Kidney (tissue), 14 donors: Measurements from ENCODE around the gene DKKL1. TPM values are rescaled to one million over a fixed set of nuclear protein-coding genes. Genes with fewer than 3 reads are reported as not detected.

Experiments used
- DNase-seq, 5 donors: peaks; one replicate each; pipeline ENCODE4 v3.0.0-alpha.2; 2013 to 2020
- FAIRE-seq: peaks from 2 replicates; lab custom pipeline; 2012; peaks lifted over from hg19 to GRCh38; lab: Jason Lieb, UNC
- H3K27ac ChIP-seq, 2 donors: one replicate each; pipeline ENCODE4 v1.7.0; 2013; ENCODE audit warnings: low read depth in 2 of 2, low read length in 2 of 2, inconsistent platforms in 1 of 2
- H3K27me3 ChIP-seq: one replicate; pipeline ENCODE4 v1.7.1; 2013; ENCODE audit warnings: low read length, inconsistent platforms; ENCODE audit not compliant: control insufficient read depth, insufficient read depth
- H3K36me3 ChIP-seq, 3 donors: one replicate each; pipeline versions ENCODE4 v1.7.0 to v1.7.1; 2013; ENCODE audit warnings: low read length in 3 of 3, control low read depth in 1 of 3, inconsistent platforms in 1 of 3; ENCODE audit not compliant: insufficient read depth in 3 of 3, control insufficient read depth in 2 of 3
- H3K4me1 ChIP-seq, 3 donors: one replicate each; pipeline versions ENCODE4 v1.7.0 to v1.7.1; 2013; ENCODE audit warnings: low read length in 3 of 3, inconsistent platforms in 1 of 3, low read depth in 1 of 3; ENCODE audit not compliant: control insufficient read depth in 2 of 3, insufficient read depth in 2 of 3
- H3K4me3 ChIP-seq, 3 donors: one replicate each; pipeline versions ENCODE4 v1.7.0 to v1.8.1; 2013; ENCODE audit warnings: low read length in 3 of 3, control low read depth in 1 of 3, inconsistent platforms in 1 of 3
- H3K9ac ChIP-seq, 3 donors: one replicate each; pipeline versions ENCODE4 v1.7.0 to v1.7.1; 2013; ENCODE audit warnings: low read length in 3 of 3, control low read depth in 1 of 3, inconsistent platforms in 1 of 3
- H3K9me3 ChIP-seq, 3 donors: one replicate each; pipeline versions ENCODE4 v1.7.0 to v1.7.1; 2013; ENCODE audit warnings: low read length in 3 of 3, control low read depth in 1 of 3, inconsistent platforms in 1 of 3; ENCODE audit not compliant: control insufficient read depth in 2 of 3, insufficient read depth in 1 of 3
- CTCF ChIP-seq: IDR thresholded peaks from 3 replicates; pipeline ENCODE4 v1.5.1; 2012; ENCODE audit warnings: mild to moderate bottlenecking, moderate library complexity, borderline replicate concordance; ENCODE audit not compliant: insufficient read depth; ENCODE audit errors: extremely low read depth
- intact Hi-C: fragments of 100-400 bp; cut with DNase I; formaldehyde crosslinking; loops from one replicate; pipeline ENCODE4 v1.11.1; 2022
- polyA plus RNA-seq: library from polyadenylated mRNA; stranded (reverse); fragments of 350-450 nt; fragmentation: Illumina TruSeq; extraction: RNeasy Lipid Tissue Mini Kit (QIAGEN cat#74804); gene quantifications from one replicate; pipeline ENCODE4 v1.2.3, GENCODE V29; 2014; ENCODE audit warnings: low read depth, low replicate concordance; ENCODE audit not compliant: insufficient read depth
- total RNA-seq: library from RNA; stranded (reverse); fragmentation: NEBNext Ultra II Directional; extraction: Animal tissue kit (Norgen Biotek cat#: 25700); gene quantifications from one replicate; pipeline ENCODE4 v1.2.1, GENCODE V29; 2021
- donor health status: control.
- donor health status: control.
- donor health status: control.
- donor health status: control.
- donor health status: control.
- donor health status: DM: yes; HTN: yes; CAD: no.
- donor health status: Normal renal cell carcinoma (clear cell type).

Gene DKKL1
- total and polyA plus RNA-seq, 2 donors from 2014 or later: 0.57 to 0.95 TPM

DNA sequence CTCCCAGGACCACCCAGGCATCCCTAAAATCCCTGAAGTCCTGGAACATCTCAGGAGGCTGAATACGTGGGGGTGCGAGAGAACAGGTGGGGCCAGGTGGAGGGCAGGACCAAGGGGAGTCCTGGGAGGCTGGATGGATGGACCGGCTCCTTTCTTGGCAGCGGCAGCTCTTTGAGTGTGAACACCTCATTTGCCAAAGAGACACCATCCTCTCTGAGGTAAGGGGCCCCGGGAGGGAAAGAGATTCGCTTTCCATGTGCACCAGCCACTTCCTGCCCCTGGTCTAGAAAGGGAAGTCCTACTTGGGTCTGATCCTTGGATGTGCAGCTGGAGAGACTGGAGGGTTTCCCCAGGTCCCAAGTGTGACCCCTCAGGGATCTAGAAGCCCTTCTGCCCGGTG, 43.4 kb downstream of the DKKL1 start:
- H3K27ac ChIP-seq: no peak overlapping the region
- H3K4me3 ChIP-seq: no peak overlapping the region
- DNase-seq: no peak
- no peaks in the 10 kb centered on the region for H3K4me1 ChIP-seq
- H3K27me3 ChIP-seq: no peaks in the 10 kb centered on the region
- TF ChIP-seq CTCF: no peak
- no peak for FAIRE-seq
- no peaks in the 10 kb centered on the region for H3K9me3 ChIP-seq
- H3K9ac ChIP-seq: no peak overlapping the region
- H3K36me3 ChIP-seq: no peaks in the 10 kb centered on the region
- intact Hi-C loops: no loop called here

DNA sequence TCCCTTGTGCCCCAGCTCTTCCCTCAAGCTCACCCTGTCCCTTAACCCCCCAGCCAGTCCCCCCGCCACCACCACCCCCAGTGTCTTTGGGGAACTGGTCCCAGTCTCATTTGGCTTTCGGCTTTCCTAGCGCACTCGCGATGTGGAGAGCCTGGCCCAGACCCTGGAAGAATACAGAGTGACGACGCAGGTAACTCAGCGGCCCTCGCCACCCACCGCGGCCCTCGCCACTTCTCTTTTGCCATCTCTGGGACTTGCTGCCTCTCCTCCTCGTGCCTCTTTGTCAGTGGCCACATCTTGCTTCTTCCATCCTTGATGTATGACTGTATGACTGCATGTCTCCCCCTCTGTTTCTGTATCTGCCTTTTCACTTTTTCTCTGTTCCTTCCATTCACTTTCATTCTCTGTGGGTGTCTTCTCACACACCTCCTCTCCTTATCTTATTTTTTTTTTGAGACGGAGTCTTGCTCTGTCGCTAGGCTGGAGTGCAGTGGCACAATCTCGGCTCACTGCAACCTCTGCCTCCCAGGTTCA, 43.9 kb downstream of the DKKL1 start:
- Histone ChIP-seq H3K9ac (no peak overlapping the region), H3K27me3 (no peaks in the 10 kb centered on the region), H3K27ac (no peak overlapping the region), H3K4me3 (no peak overlapping the region), H3K9me3 (no peaks in the 10 kb centered on the region), H3K4me1 (no peaks in the 10 kb centered on the region), H3K36me3 (no peaks in the 10 kb centered on the region)
- no peak for DNase-seq
- no peak for FAIRE-seq
- intact Hi-C loops: no loop called here
- TF ChIP-seq CTCF: no peak

DNA sequence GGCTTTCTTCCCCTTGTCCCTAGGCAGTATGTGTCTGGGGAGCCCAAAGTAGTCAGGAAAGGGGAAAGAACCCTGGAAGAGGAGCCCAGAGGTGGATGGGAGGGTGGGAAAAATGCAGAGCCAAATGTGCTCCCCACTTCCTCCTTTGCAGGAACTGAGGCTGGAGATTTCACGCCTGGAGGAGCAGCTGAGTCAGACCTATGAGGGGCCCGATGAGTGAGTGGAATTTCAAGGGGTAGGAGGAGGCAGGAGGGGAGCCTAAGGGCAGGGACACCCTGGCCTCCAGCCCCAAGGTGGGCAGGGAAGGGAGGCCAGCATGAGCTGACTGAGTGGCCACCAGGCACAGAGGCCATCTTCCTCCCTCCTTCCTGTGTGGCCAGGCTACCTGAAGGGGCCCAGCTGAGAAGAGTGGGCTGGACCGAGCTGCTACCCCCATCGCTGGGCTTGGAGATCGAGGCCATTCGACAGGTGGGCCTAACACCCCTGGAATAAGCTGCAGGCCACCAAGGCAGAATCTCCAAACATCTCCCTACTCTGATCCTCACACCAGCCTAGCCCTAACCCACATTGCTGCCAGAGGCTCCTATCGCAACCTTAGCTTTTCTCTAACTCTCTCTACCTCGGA, 45.3 kb downstream of the DKKL1 start:
- Histone ChIP-seq H3K9ac (no peak overlapping the region), H3K36me3 (no peaks in the 10 kb centered on the region), H3K9me3 (no peaks in the 10 kb centered on the region), H3K27ac (no peak overlapping the region), H3K4me1 (no peaks in the 10 kb centered on the region), H3K4me3 (no peak overlapping the region), H3K27me3 (no peaks in the 10 kb centered on the region)
- FAIRE-seq: no peak
- no peak for DNase-seq
- no peak for TF ChIP-seq CTCF
- intact Hi-C loops: no loop called here
